Astrocyte of the spinal cord (primary cell): ENCODE data around the gene INO80C.
A peak's percentile ranks its signal among the peaks of the same experiment; 100 is the strongest.

Source experiments
- DNase-seq: peaks from one replicate; pipeline ENCODE4 v3.0.0; 2011; ENCODE audit warnings: low read depth, low spot score
- H3K4me3 ChIP-seq: 2 replicates; pipeline ENCODE4 v1.5.1; 2011; ENCODE audit warnings: low read depth, mild to moderate bottlenecking, low read length, moderate library complexity
- CTCF ChIP-seq: IDR thresholded peaks from 2 replicates; pipeline ENCODE4 v1.5.1; 2012; ENCODE audit warnings: low read depth, mild to moderate bottlenecking, low read length, inconsistent platforms
- in situ Hi-C: cut with HindIII; loops from 2 replicates; pipeline ENCODE4 v1.10.0; 2017; ENCODE audit warnings: low sequenced_read_pairs

Gene INO80C

GRCh38 chr18:35513181-35513936 lies 15.6 kb upstream of the INO80C start:
- peak; percentile 98 for DNase-seq
- no peak overlapping the region for H3K4me3 ChIP-seq
- in situ Hi-C loops, result no loop called here
- no peak for TF ChIP-seq CTCF

- H3K4me3 ChIP-seq, result no peak overlapping the region
- no peak for DNase-seq
- in situ Hi-C loops, result no loop called here
- TF ChIP-seq CTCF, result no peak
Measured at GRCh38 chr18:35512761-35513160, 15.0 kb upstream of the INO80C start.

DNA sequence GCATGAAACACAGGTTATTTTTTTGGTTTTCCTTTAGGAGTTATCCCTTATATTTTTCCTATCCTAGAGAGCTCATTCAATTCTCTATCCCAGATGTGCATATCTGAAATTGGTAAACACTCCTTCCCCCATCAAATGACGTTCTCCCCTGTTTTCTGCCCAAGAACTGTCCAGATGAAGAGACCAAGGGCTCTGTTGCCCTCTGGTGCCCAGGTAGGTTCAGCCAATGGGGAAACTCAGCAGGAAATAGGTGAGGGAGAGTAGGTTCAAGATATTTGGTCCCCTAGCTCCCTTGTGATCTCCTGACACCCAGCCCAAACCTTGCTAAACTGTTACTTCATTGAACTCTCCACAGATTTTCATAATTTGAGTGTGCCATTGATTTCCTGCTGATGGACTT lies 14.1 kb upstream of the INO80C start:
- in situ Hi-C loops, result no loop called here
- no peak for DNase-seq
- no peak overlapping the region for H3K4me3 ChIP-seq
- no peak for TF ChIP-seq CTCF

- no peak overlapping the region for H3K4me3 ChIP-seq
- TF ChIP-seq CTCF, result no peak
- no peak for DNase-seq
- in situ Hi-C loops, result no loop called here
Measured at GRCh38 chr18:35511428-35511827, 13.7 kb upstream of the INO80C start.

DNA sequence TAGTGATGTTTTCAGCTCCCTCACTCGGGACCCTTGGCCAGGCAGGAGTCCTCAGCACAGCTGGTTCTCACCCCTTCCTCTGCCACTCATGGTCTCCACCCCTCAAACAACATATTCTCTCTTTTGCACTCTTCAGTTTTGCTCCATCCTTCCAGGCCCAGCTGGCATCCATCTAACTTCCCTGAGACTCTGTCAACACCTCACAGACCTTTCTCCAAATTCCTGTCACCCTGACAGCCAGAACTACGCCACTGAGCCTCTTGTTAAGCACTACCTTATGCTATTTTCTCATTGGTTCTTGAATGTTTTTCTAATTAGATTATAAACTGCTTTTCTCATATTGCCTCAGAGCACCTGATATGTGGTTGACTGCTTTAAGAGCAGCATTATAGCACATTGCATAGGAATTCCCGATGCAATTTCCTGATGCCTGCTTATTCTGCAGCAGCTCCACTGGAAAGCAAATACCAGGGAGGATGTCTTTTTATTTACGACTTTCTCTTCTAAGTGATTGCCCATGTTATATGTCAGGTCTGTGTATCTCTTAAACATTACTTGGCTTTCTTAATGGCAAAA lies 12.4 kb upstream of the INO80C start:
- in situ Hi-C loops, result no loop called here
- no peak for DNase-seq
- H3K4me3 ChIP-seq, result no peak overlapping the region
- no peak for TF ChIP-seq CTCF

DNA sequence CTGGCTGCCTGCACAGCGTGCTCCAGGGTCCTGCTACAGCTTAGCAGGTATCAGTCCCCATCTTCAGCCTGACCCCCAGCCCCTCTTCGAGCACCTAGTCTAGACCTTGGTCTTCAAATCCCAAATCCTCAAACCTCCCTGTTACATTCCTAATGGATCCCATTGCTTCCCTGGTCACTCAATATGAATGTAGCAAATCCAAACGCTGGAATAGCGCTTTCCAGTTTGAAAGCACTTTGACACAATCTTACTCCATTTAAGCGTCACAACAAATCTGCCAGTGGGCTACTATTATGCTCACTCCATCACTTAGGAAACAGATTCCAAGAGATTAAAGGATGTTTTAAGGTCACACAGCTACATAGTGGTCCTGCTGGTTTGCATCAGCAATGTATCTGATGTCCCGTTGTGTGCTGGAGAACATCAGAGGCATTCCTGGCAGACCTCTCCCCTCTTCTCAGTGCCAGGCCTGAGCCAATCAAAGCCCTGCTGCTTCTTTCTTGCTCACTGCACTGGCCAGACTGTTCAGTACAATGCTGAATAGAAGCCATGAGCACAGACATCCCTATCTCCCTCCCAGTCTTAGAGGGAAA lies 11.1 kb upstream of the INO80C start:
- peak; percentile 69 for DNase-seq
- in situ Hi-C loops, result no loop called here
- TF ChIP-seq CTCF, result no peak
- H3K4me3 ChIP-seq, result no peak overlapping the region
